SK-N-SH (cell line): Measurements from ENCODE around the gene BID. TPM values are rescaled to one million over a fixed set of nuclear protein-coding genes. Genes with fewer than 3 reads are reported as not detected.

ENCODE experiments used
- CTCF ChIA-PET: fragments of 300-600, 350-600 bp; formaldehyde crosslinking; extraction: SDS; loops from one replicate; lab custom pipeline; 2021; lab: Yijun Ruan, JAX
- POLR2A ChIA-PET: fragments of 350-600 bp; sonication (Branson Sonifier 250); formaldehyde crosslinking; extraction: SDS; loops from one replicate; lab custom pipeline; 2020; ENCODE audit warnings: antibody characterized with exemption, inconsistent platforms; lab: Yijun Ruan, JAX
- DNase-seq: peaks from one replicate; pipeline ENCODE4 v3.0.0; 2012
- H2AFZ ChIP-seq: fragments of 200-600 bp; sonication (generic); 2 replicates; pipeline ENCODE4 v1.8.1; 2016; ENCODE audit warnings: antibody characterized with exemption, mild to moderate bottlenecking, low read depth
- H3F3A ChIP-seq: fragments of 200-600 bp; sonication (generic); replicated peaks from 2 replicates; pipeline ENCODE3; 2016; ENCODE audit warnings: antibody characterized with exemption, mild to moderate bottlenecking; ENCODE audit not compliant: insufficient read depth
- H3K27ac ChIP-seq, 2 experiments: fragments of 200-500 bp in 1 of 2; fragments of 200-600 bp in 1 of 2; sonication (Bioruptor generic) in 1 of 2; sonication (generic), shearing (Covaris generic) in 1 of 2; 2 replicates each; pipeline versions ENCODE4 v1.5.1 to v1.6.1; 2014 to 2016; ENCODE audit warnings: low read depth in 2 of 2, inconsistent platforms in 1 of 2, low read length in 1 of 2, mild to moderate bottlenecking in 1 of 2, mixed read lengths in 1 of 2
- H3K27me3 ChIP-seq: fragments of 200-600 bp; sonication (generic), shearing (Covaris generic); 2 replicates; pipeline ENCODE4 v1.6.1; 2016; ENCODE audit warnings: mixed run types; ENCODE audit not compliant: insufficient read depth
- H3K36me3 ChIP-seq, 2 experiments: fragments of 200-500 bp in 1 of 2; fragments of 200-600 bp in 1 of 2; sonication (Bioruptor generic) in 1 of 2; sonication (generic) in 1 of 2; replicated peaks in 1 of 2; 2 replicates each; pipeline versions ENCODE3 to v1.5.1; 2014 to 2016; ENCODE audit warnings: low read length in 1 of 2, mild to moderate bottlenecking in 1 of 2; ENCODE audit not compliant: insufficient read depth in 2 of 2, control insufficient read depth in 1 of 2
- H3K4me1 ChIP-seq, 2 experiments: fragments of 200-500 bp in 1 of 2; fragments of 200-600 bp in 1 of 2; sonication (Bioruptor generic) in 1 of 2; sonication (generic), shearing (Covaris generic) in 1 of 2; 2 replicates each; pipeline versions ENCODE4 v1.5.1 to v1.6.1; 2014 to 2016; ENCODE audit warnings: low read depth in 1 of 2, low read length in 1 of 2, mixed run types in 1 of 2; ENCODE audit not compliant: insufficient read depth in 2 of 2, control insufficient read depth in 1 of 2
- H3K4me2 ChIP-seq: fragments of 200-600 bp; sonication (generic), shearing (Covaris generic); 2 replicates; pipeline ENCODE4 v1.6.1; 2017; ENCODE audit warnings: mixed run types
- H3K4me3 ChIP-seq, 2 experiments: fragments of 200-500 bp in 1 of 2; fragments of 200-600 bp in 1 of 2; sonication (Bioruptor generic) in 1 of 2; sonication (generic), shearing (Covaris generic) in 1 of 2; 2 replicates each; pipeline versions ENCODE4 v1.5.1 to v1.8.1; 2014 to 2016; ENCODE audit warnings: low read depth in 2 of 2, inconsistent platforms in 1 of 2, low read length in 1 of 2, mild to moderate bottlenecking in 1 of 2, mixed read lengths in 1 of 2, moderate library complexity in 1 of 2
- H3K79me2 ChIP-seq: fragments of 200-600 bp; sonication (generic); 2 replicates; pipeline ENCODE4 v1.8.1; 2017; ENCODE audit warnings: mild to moderate bottlenecking; ENCODE audit not compliant: insufficient read depth
- H3K9ac ChIP-seq: fragments of 200-600 bp; sonication (generic); 2 replicates; pipeline ENCODE4 v1.6.1; 2017; ENCODE audit warnings: mixed run types
- H3K9me2 ChIP-seq: fragments of 200-600 bp; sonication (generic); 2 replicates; pipeline ENCODE4 v1.6.1; 2017; ENCODE audit warnings: mixed run types
- H3K9me3 ChIP-seq: fragments of 200-600 bp; sonication (generic); 2 replicates; pipeline ENCODE4 v1.6.1; 2017; ENCODE audit warnings: mixed run types, mild to moderate bottlenecking, moderate library complexity
- H4K20me1 ChIP-seq: fragments of 200-600 bp; sonication (generic); 2 replicates; pipeline ENCODE4 v1.6.1; 2017; ENCODE audit warnings: mild to moderate bottlenecking, mixed run types; ENCODE audit not compliant: insufficient read depth
- EZH2phosphoT487 ChIP-seq: fragments of 200-600 bp; sonication (generic); IDR thresholded peaks from 2 replicates; pipeline ENCODE4 v1.6.1; 2017; ENCODE audit warnings: low read depth, mixed run types, mild to moderate bottlenecking, antibody characterized with exemption, moderate library complexity, borderline replicate concordance
- FOSL2 ChIP-seq: IDR thresholded peaks from 2 replicates; pipeline ENCODE4 v1.4.0; 2012; ENCODE audit warnings: low read depth, mild to moderate bottlenecking, moderate library complexity, borderline replicate concordance
- GABPA ChIP-seq: IDR thresholded peaks from 2 replicates; pipeline ENCODE4 v1.4.0; 2012; ENCODE audit warnings: low read depth, mild to moderate bottlenecking
- GATA2 ChIP-seq: sonication (generic); formaldehyde crosslinking; IDR thresholded peaks from 2 replicates; pipeline ENCODE4 v1.5.0; 2020; ENCODE audit warnings: mild to moderate bottlenecking, missing genetic modification reagents
- IRF3 ChIP-seq: fragments of 150-350 bp; IDR thresholded peaks from 2 replicates; pipeline ENCODE4 v1.6.1; 2016; ENCODE audit warnings: mild to moderate bottlenecking, low read depth, low read length
- JUND ChIP-seq: IDR thresholded peaks from 2 replicates; pipeline ENCODE4 v1.4.0; 2012
- MAX ChIP-seq: IDR thresholded peaks from 2 replicates; pipeline ENCODE4 v1.4.0; 2012; ENCODE audit warnings: low read depth
- MEF2A ChIP-seq: IDR thresholded peaks from 2 replicates; pipeline ENCODE4 v1.4.0; 2012; ENCODE audit warnings: low read depth, borderline replicate concordance
- MXI1 ChIP-seq: IDR thresholded peaks from 2 replicates; pipeline ENCODE4 v1.6.1; 2012; ENCODE audit warnings: mild to moderate bottlenecking, low read depth, low read length, improper control_type of control experiment
- POLR2AphosphoS5 ChIP-seq: IDR thresholded peaks from 2 replicates; pipeline ENCODE4 v1.6.1; 2012; ENCODE audit warnings: low read depth, low read length
- RAD21 ChIP-seq: IDR thresholded peaks from 2 replicates; pipeline ENCODE4 v1.6.1; 2012; ENCODE audit warnings: mild to moderate bottlenecking, low read length
- RFX5 ChIP-seq: IDR thresholded peaks from 2 replicates; pipeline ENCODE4 v1.6.1; 2012; ENCODE audit warnings: mild to moderate bottlenecking, improper control_type of control experiment, low read length
- SMC3 ChIP-seq: IDR thresholded peaks from 2 replicates; pipeline ENCODE4 v1.6.1; 2012; ENCODE audit warnings: low read depth, low read length, improper control_type of control experiment
- TAF1 ChIP-seq: IDR thresholded peaks from 2 replicates; pipeline ENCODE4 v1.6.1; 2012; ENCODE audit warnings: low read depth, mild to moderate bottlenecking, low read length, moderate library complexity, borderline replicate concordance
- WGBS: methylation state at CpG from one replicate; pipeline ENCODE4 v1.1.6; 2017; ENCODE audit warnings: low lambda C conversion rate; 5-methylcytosine and 5-hydroxymethylcytosine counted together
- polyA plus RNA-seq, 3 experiments: library from polyadenylated mRNA; depleted of rRNA; stranded (reverse); fragments of >200 nt; gene quantifications; 2 replicates each; pipeline ENCODE4 v1.2.3, GENCODE V29; 2012
- TF ChIP-seq, protein P1 (sequence below): fragments of 150-350 bp; IDR thresholded peaks from 2 replicates; pipeline ENCODE4 v1.6.1; 2017; ENCODE audit warnings: antibody characterized with exemption, low read length, low read depth, borderline replicate concordance
- TF ChIP-seq, protein P2 (sequence below): fragments of 200-600 bp; sonication (generic); IDR thresholded peaks from 2 replicates; pipeline ENCODE4 v1.6.1; 2017; ENCODE audit warnings: antibody characterized with exemption, mild to moderate bottlenecking, moderate library complexity
- TF ChIP-seq, protein P3 (sequence below): IDR thresholded peaks from 2 replicates; pipeline ENCODE4 v1.4.0; 2012; ENCODE audit warnings: low read depth, borderline replicate concordance

The BID gene
- polyA plus RNA-seq, 1 of the 3 experiments (the other 2 are of a cell fraction) = 139 TPM

- POLR2A ChIA-PET = interaction anchor here (1.0 kb wide), 1 partner anchor 29 kb away, joined by 5 read pairs; no protein-coding TSS in a partner anchor
- no peak overlapping the region for H2AFZ ChIP-seq
- no peak for TF ChIP-seq MAX
- TF ChIP-seq GABPA = no peak
- TF ChIP-seq IRF3 = no peak
- TF ChIP-seq, protein P1, sequence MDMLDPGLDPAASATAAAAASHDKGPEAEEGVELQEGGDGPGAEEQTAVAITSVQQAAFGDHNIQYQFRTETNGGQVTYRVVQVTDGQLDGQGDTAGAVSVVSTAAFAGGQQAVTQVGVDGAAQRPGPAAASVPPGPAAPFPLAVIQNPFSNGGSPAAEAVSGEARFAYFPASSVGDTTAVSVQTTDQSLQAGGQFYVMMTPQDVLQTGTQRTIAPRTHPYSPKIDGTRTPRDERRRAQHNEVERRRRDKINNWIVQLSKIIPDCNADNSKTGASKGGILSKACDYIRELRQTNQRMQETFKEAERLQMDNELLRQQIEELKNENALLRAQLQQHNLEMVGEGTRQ = no peak
- no peak for TF ChIP-seq FOSL2
- TF ChIP-seq JUND = no peak
- TF ChIP-seq GATA2 = no peak
- TF ChIP-seq EZH2phosphoT487 = no peak
- TF ChIP-seq, protein P2, sequence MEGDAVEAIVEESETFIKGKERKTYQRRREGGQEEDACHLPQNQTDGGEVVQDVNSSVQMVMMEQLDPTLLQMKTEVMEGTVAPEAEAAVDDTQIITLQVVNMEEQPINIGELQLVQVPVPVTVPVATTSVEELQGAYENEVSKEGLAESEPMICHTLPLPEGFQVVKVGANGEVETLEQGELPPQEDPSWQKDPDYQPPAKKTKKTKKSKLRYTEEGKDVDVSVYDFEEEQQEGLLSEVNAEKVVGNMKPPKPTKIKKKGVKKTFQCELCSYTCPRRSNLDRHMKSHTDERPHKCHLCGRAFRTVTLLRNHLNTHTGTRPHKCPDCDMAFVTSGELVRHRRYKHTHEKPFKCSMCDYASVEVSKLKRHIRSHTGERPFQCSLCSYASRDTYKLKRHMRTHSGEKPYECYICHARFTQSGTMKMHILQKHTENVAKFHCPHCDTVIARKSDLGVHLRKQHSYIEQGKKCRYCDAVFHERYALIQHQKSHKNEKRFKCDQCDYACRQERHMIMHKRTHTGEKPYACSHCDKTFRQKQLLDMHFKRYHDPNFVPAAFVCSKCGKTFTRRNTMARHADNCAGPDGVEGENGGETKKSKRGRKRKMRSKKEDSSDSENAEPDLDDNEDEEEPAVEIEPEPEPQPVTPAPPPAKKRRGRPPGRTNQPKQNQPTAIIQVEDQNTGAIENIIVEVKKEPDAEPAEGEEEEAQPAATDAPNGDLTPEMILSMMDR = no peak
- TF ChIP-seq RFX5 = no peak
- TF ChIP-seq TAF1 = no peak
- TF ChIP-seq SMC3 = no peak
- TF ChIP-seq MXI1 = no peak
- no peak for TF ChIP-seq MEF2A
- TF ChIP-seq RAD21 = no peak
- no peak for TF ChIP-seq POLR2AphosphoS5
- TF ChIP-seq, protein P3, sequence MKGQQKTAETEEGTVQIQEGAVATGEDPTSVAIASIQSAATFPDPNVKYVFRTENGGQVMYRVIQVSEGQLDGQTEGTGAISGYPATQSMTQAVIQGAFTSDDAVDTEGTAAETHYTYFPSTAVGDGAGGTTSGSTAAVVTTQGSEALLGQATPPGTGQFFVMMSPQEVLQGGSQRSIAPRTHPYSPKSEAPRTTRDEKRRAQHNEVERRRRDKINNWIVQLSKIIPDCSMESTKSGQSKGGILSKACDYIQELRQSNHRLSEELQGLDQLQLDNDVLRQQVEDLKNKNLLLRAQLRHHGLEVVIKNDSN = no peak
Observed at GRCh38 chr22:17743661-17744411, 30.4 kb downstream of the BID start.

More at GRCh38 chr22:17743661-17744411, 30.4 kb downstream of the BID start:
- no peaks in the 10 kb centered on the region for H3K27me3 ChIP-seq
- WGBS = 82% methylated on average over 19 of the region's 25 CpGs
- H3F3A ChIP-seq = no peaks in the 10 kb centered on the region
- H4K20me1 ChIP-seq = no peaks in the 10 kb centered on the region
- no peak overlapping the region for H3K4me3 ChIP-seq
- no peak overlapping the region for H3K27ac ChIP-seq
- peaks cover 0 to 2% of the 10 kb centered on the region in 2 experiments; a peak in 1 of 4 replicates for H3K4me1 ChIP-seq
- no peaks in the 10 kb centered on the region for H3K79me2 ChIP-seq
- no peak for DNase-seq
- no peak overlapping the region for H3K4me2 ChIP-seq
- H3K36me3 ChIP-seq = peaks cover 0 to 7% of the 10 kb centered on the region in 2 experiments
- H3K9me3 ChIP-seq = no peaks in the 10 kb centered on the region
- CTCF ChIA-PET = interaction anchor here (0.7 to 6.0 kb wide), 14 partner anchors 8 to 333 kb away, joined by 3 to 62 read pairs (median 10); partner anchors contain the start of genes BID and PEX26
- H3K9ac ChIP-seq = no peak overlapping the region
- H3K9me2 ChIP-seq = no peaks in the 10 kb centered on the region
